IgD-negative memory B cell (primary cell): ENCODE data around the gene CLN5. TPM values are rescaled to one million over a fixed set of nuclear protein-coding genes. Genes with fewer than 3 reads are reported as not detected.

Experiments used
- H3K27ac Mint-ChIP-seq, 3 donors: one replicate each; pipeline ENCODE4 v1.8.0; 2020 to 2022; ENCODE audit warnings: mild to moderate bottlenecking in 3 of 3, mixed read lengths in 3 of 3, moderate library complexity in 1 of 3
- H3K27me3 Mint-ChIP-seq: one replicate; pipeline ENCODE4 v1.8.0; 2021; ENCODE audit warnings: mixed read lengths
- H3K36me3 Mint-ChIP-seq: one replicate; pipeline ENCODE4 v1.8.0; 2020; ENCODE audit warnings: mild to moderate bottlenecking, mixed read lengths
- H3K4me1 Mint-ChIP-seq, 3 donors: one replicate each; pipeline ENCODE4 v1.8.0; 2020 to 2022; ENCODE audit warnings: mixed read lengths in 3 of 3, mild to moderate bottlenecking in 1 of 3
- H3K4me3 Mint-ChIP-seq, 4 donors: one replicate each; pipeline ENCODE4 v1.8.0; 2020 to 2022; ENCODE audit warnings: mild to moderate bottlenecking in 4 of 4, mixed read lengths in 4 of 4, moderate library complexity in 3 of 4
- H3K9me3 Mint-ChIP-seq, 3 donors: one replicate each; pipeline ENCODE4 v1.8.0; 2020 to 2021; ENCODE audit warnings: mixed read lengths in 3 of 3, mild to moderate bottlenecking in 1 of 3
- polyA plus RNA-seq: library from polyadenylated mRNA; unstranded; fragments of 300-500 nt; fragmentation: Illumina TruSeq; gene quantifications from one replicate; pipeline ENCODE4 v1.2.3, GENCODE V29; 2021

The CLN5 gene
- polyA plus RNA-seq, 1 donor from 2014 or later, result 16.9 TPM

- Mint-ChIP-seq H3K27ac (peak overlapping the region in 1 of 3 donors; percentile 83), H3K4me3 (peak overlapping the region in 3 of 4 donors; percentile 8 to 63 (median 25)), H3K36me3 (no peaks in the 10 kb centered on the region), H3K4me1 (peaks cover 44 to 60% (median 46%) of the 10 kb centered on the region in 3 donors), H3K9me3 (no peaks in the 10 kb centered on the region), H3K27me3 (no peaks in the 10 kb centered on the region)
Observed at GRCh38 chr13:77022341-77022740, 30.5 kb downstream of the CLN5 start.

GRCh38 chr13:77026255-77026860, 34.5 kb downstream of the CLN5 start:
- Mint-ChIP-seq H3K4me3 (peak overlapping the region; percentile 96 to 100 (median 98)), H3K36me3 (no peaks in the 10 kb centered on the region)

GRCh38 chr13:77026861-77027621, 35.2 kb downstream of the CLN5 start, which contains the start of gene FBXL3:
Gene FBXL3 (minus strand): TSS chr13:77027159. CDS start chr13:77021860, 5,299 bp downstream.
- Mint-ChIP-seq H3K4me3 (peak within 1 kb of the TSS; percentile 99 to 100 (median 99)), H3K9me3 (no peaks in the 10 kb centered on the region), H3K36me3 (no peaks in the 10 kb centered on the region), H3K27ac (peak within 1 kb of the TSS; percentile 98 to 99 (median 98)), H3K4me1 (peaks cover 34 to 51% (median 37%) of the 10 kb centered on the region in 3 donors), H3K27me3 (no peaks in the 10 kb centered on the region)

More at GRCh38 chr13:77026255-77026860, 34.5 kb downstream of the CLN5 start:
- Mint-ChIP-seq H3K4me1 (peaks cover 37 to 56% (median 42%) of the 10 kb centered on the region in 3 donors), H3K27me3 (no peaks in the 10 kb centered on the region), H3K9me3 (no peaks in the 10 kb centered on the region), H3K27ac (peak overlapping the region; percentile 95 to 99 (median 98))

- Mint-ChIP-seq H3K9me3 (no peaks in the 10 kb centered on the region), H3K4me1 (peaks cover 24 to 41% (median 26%) of the 10 kb centered on the region in 3 donors), H3K27me3 (no peaks in the 10 kb centered on the region), H3K27ac (peak overlapping the region in 1 of 3 donors; percentile 99), H3K4me3 (peak overlapping the region in 3 of 4 donors; percentile 95 to 99 (median 99)), H3K36me3 (no peaks in the 10 kb centered on the region)
Observed at GRCh38 chr13:77028202-77028601, 36.3 kb downstream of the CLN5 start.

- no peaks in the 10 kb centered on the region for H3K27me3 Mint-ChIP-seq
- H3K4me3 Mint-ChIP-seq, result peak overlapping the region in 1 of 4 donors; percentile 95
- no peaks in the 10 kb centered on the region for H3K36me3 Mint-ChIP-seq
- H3K27ac Mint-ChIP-seq, result peak overlapping the region in 1 of 3 donors; percentile 99
- H3K9me3 Mint-ChIP-seq, result no peaks in the 10 kb centered on the region
- H3K4me1 Mint-ChIP-seq, result peaks cover 16 to 29% (median 17%) of the 10 kb centered on the region in 3 donors
Observed at GRCh38 chr13:77029436-77029835, 37.6 kb downstream of the CLN5 start.

- Mint-ChIP-seq H3K4me1 (peaks cover 6 to 12% (median 10%) of the 10 kb centered on the region in 3 donors), H3K27me3 (no peaks in the 10 kb centered on the region), H3K9me3 (no peaks in the 10 kb centered on the region), H3K36me3 (no peaks in the 10 kb centered on the region), H3K27ac (no peak overlapping the region), H3K4me3 (peak overlapping the region in 1 of 4 donors; percentile 6)
Observed at GRCh38 chr13:77031656-77032243, 39.9 kb downstream of the CLN5 start.

- Mint-ChIP-seq H3K9me3 (no peaks in the 10 kb centered on the region), H3K4me3 (no peak overlapping the region), H3K36me3 (no peaks in the 10 kb centered on the region), H3K4me1 (peaks cover 0 to 1% (median 0%) of the 10 kb centered on the region in 3 donors), H3K27ac (no peak overlapping the region), H3K27me3 (no peaks in the 10 kb centered on the region)
Observed at GRCh38 chr13:77033717-77034302, 41.9 kb downstream of the CLN5 start.

- H3K27me3 Mint-ChIP-seq, result no peaks in the 10 kb centered on the region
- H3K4me3 Mint-ChIP-seq, result no peak overlapping the region
- no peaks in the 10 kb centered on the region for H3K36me3 Mint-ChIP-seq
- no peak overlapping the region for H3K27ac Mint-ChIP-seq
- H3K9me3 Mint-ChIP-seq, result no peaks in the 10 kb centered on the region
- no peaks in the 10 kb centered on the region for H3K4me1 Mint-ChIP-seq
Observed at GRCh38 chr13:77034881-77035280, 43.0 kb downstream of the CLN5 start.

GRCh38 chr13:77036279-77036678, 44.4 kb downstream of the CLN5 start:
- H3K4me3 Mint-ChIP-seq, result no peak overlapping the region
- peaks cover 0 to 3% (median 0%) of the 10 kb centered on the region in 3 donors for H3K4me1 Mint-ChIP-seq
- H3K27ac Mint-ChIP-seq, result no peak overlapping the region
- H3K36me3 Mint-ChIP-seq, result no peaks in the 10 kb centered on the region
- no peaks in the 10 kb centered on the region for H3K9me3 Mint-ChIP-seq
- no peaks in the 10 kb centered on the region for H3K27me3 Mint-ChIP-seq

- H3K27ac Mint-ChIP-seq, result no peak overlapping the region
- H3K9me3 Mint-ChIP-seq, result no peaks in the 10 kb centered on the region
- H3K36me3 Mint-ChIP-seq, result no peaks in the 10 kb centered on the region
- H3K4me1 Mint-ChIP-seq, result peaks cover 0 to 5% (median 0%) of the 10 kb centered on the region in 3 donors
- no peaks in the 10 kb centered on the region for H3K27me3 Mint-ChIP-seq
- no peak overlapping the region for H3K4me3 Mint-ChIP-seq
Observed at GRCh38 chr13:77038907-77039480, 47.1 kb downstream of the CLN5 start.

GRCh38 chr13:77040076-77040475, 48.2 kb downstream of the CLN5 start:
- Mint-ChIP-seq H3K27me3 (no peaks in the 10 kb centered on the region), H3K4me3 (no peak overlapping the region), H3K27ac (peak overlapping the region in 2 of 3 donors; percentile 65 to 72), H3K9me3 (no peaks in the 10 kb centered on the region), H3K4me1 (peaks cover 0 to 5% (median 0%) of the 10 kb centered on the region in 3 donors), H3K36me3 (no peaks in the 10 kb centered on the region)

- H3K4me3 Mint-ChIP-seq, result no peak overlapping the region
- no peaks in the 10 kb centered on the region for H3K27me3 Mint-ChIP-seq
Observed at GRCh38 chr13:77040835-77041234, 49.0 kb downstream of the CLN5 start.

GRCh38 chr13:77042566-77043177, 50.8 kb downstream of the CLN5 start:
- no peaks in the 10 kb centered on the region for H3K9me3 Mint-ChIP-seq
- no peaks in the 10 kb centered on the region for H3K27me3 Mint-ChIP-seq
- H3K36me3 Mint-ChIP-seq, result peaks cover 5% of the 10 kb centered on the region
- H3K27ac Mint-ChIP-seq, result no peak overlapping the region
- H3K4me1 Mint-ChIP-seq, result peaks cover 0 to 5% (median 0%) of the 10 kb centered on the region in 3 donors
- H3K4me3 Mint-ChIP-seq, result no peak overlapping the region

More at GRCh38 chr13:77040835-77041234, 49.0 kb downstream of the CLN5 start:
- peaks cover 0 to 5% (median 0%) of the 10 kb centered on the region in 3 donors for H3K4me1 Mint-ChIP-seq
- peak overlapping the region in 1 of 3 donors; percentile 72 for H3K27ac Mint-ChIP-seq
- no peaks in the 10 kb centered on the region for H3K9me3 Mint-ChIP-seq
- H3K36me3 Mint-ChIP-seq, result peaks cover 2% of the 10 kb centered on the region
